Tibial nerve (tissue), 4 donors: ENCODE data around the gene IQGAP2. TPM values are rescaled to one million over a fixed set of nuclear protein-coding genes. Genes with fewer than 3 reads are reported as not detected.

Experiments used
- DNase-seq, 2 donors: peaks; one replicate each; pipeline ENCODE4 v3.0.0-alpha.2; 2019; ENCODE audit warnings: low spot score in 2 of 2
- H3K27ac ChIP-seq, 4 donors: fragments of 200-600 bp; sonication (generic) in 3 of 4; one replicate each; pipeline ENCODE4 v1.5.1; 2017 to 2019; ENCODE audit warnings: mild to moderate bottlenecking in 1 of 4
- H3K27me3 ChIP-seq, 2 donors: fragments of 200-600 bp; sonication (generic) in 1 of 2; one replicate each; pipeline versions ENCODE4 v1.5.1 to v1.6.0; 2017 to 2019
- H3K36me3 ChIP-seq, 3 donors: fragments of 200-600 bp; sonication (generic); one replicate each; pipeline ENCODE4 v1.5.1; 2018 to 2019
- H3K4me1 ChIP-seq, 4 donors: fragments of 200-600 bp; sonication (generic) in 3 of 4; one replicate each; pipeline ENCODE4 v1.5.1; 2017 to 2019
- H3K4me3 ChIP-seq, 4 donors: fragments of 200-600 bp; sonication (generic) in 3 of 4; one replicate each; pipeline ENCODE4 v1.5.1; 2017 to 2019; ENCODE audit warnings: mild to moderate bottlenecking in 1 of 4, moderate library complexity in 1 of 4
- H3K9me3 ChIP-seq, 4 donors: fragments of 200-600 bp; sonication (generic) in 3 of 4; one replicate each; pipeline ENCODE4 v1.5.1; 2017 to 2019
- CTCF ChIP-seq, 5 experiments: fragments of 200-600 bp in 3 of 5; fragments of 450-650 bp in 2 of 5; sonication (generic) in 3 of 5; IDR thresholded peaks; one replicate each; pipeline ENCODE4 v1.5.1; 2016 to 2019; ENCODE audit warnings: antibody characterized with exemption in 5 of 5, mild to moderate bottlenecking in 3 of 5, moderate library complexity in 2 of 5
- EP300 ChIP-seq, 2 donors: sonication (generic); formaldehyde crosslinking; IDR thresholded peaks; one replicate each; pipeline ENCODE4 v1.6.1; 2017; ENCODE audit warnings: antibody characterized with exemption in 2 of 2, mild to moderate bottlenecking in 1 of 2
- POLR2A ChIP-seq, 2 donors: fragments of 450-650 bp; IDR thresholded peaks; one replicate each; pipeline ENCODE4 v1.6.1; 2017; ENCODE audit warnings: antibody characterized with exemption in 2 of 2, mild to moderate bottlenecking in 2 of 2, moderate library complexity in 2 of 2
- WGBS, 2 donors: methylation state at CpG; one replicate each; pipeline ENCODE4 v1.1.5; 2018; 5-methylcytosine and 5-hydroxymethylcytosine counted together
- total RNA-seq, 4 donors: library from RNA; depleted of rRNA; stranded (reverse); fragments of >200 nt; gene quantifications; one replicate each; pipeline ENCODE4 v1.1.0, GENCODE V29; 2016

The IQGAP2 gene
- total RNA-seq, 4 donors from 2014 or later = 42.8 to 58.2 (median 52.3) TPM

- DNase-seq = no peak
- no peaks in the 10 kb centered on the region for H3K27me3 ChIP-seq
- H3K4me1 ChIP-seq = peaks cover 0 to 30% (median 0%) of the 10 kb centered on the region in 4 donors
- TF ChIP-seq CTCF (IDR thresholded peaks at IDR 0.05) = no peak
- TF ChIP-seq POLR2A (IDR thresholded peaks at IDR 0.05) = no peak
- TF ChIP-seq EP300 (IDR thresholded peaks at IDR 0.05) = no peak
- no peak overlapping the region for H3K27ac ChIP-seq
- H3K9me3 ChIP-seq = peaks cover 0 to 16% (median 2%) of the 10 kb centered on the region in 4 donors
- no peak overlapping the region for H3K4me3 ChIP-seq
- H3K36me3 ChIP-seq = no peaks in the 10 kb centered on the region
Measured at GRCh38 chr5:76439929-76440328, 36.8 kb downstream of the IQGAP2 start.

GRCh38 chr5:76441101-76441500 is 38.0 kb downstream of the IQGAP2 start:
- peak overlapping the region in 1 of 4 donors; percentile 75 for H3K27ac ChIP-seq
- no peaks in the 10 kb centered on the region for H3K27me3 ChIP-seq
- peaks cover 0 to 30% (median 0%) of the 10 kb centered on the region in 4 donors for H3K4me1 ChIP-seq
- no peaks in the 10 kb centered on the region for H3K36me3 ChIP-seq
- TF ChIP-seq EP300 (IDR thresholded peaks at IDR 0.05) = no peak
- no peak overlapping the region for H3K4me3 ChIP-seq
- DNase-seq = no peak
- WGBS, 2 donors = 77 to 83% methylated on average over 6 of the region's 6 CpGs
- peaks cover 0 to 16% (median 2%) of the 10 kb centered on the region in 4 donors for H3K9me3 ChIP-seq

- DNase-seq = no peak
- peak overlapping the region in 3 of 4 donors; percentile 45 to 75 (median 52) for H3K27ac ChIP-seq
- TF ChIP-seq EP300 (IDR thresholded peaks at IDR 0.05) (no peak), CTCF (IDR thresholded peaks at IDR 0.05) (no peak), POLR2A (IDR thresholded peaks at IDR 0.05) (no peak)
- H3K9me3 ChIP-seq = peaks cover 0 to 10% (median 2%) of the 10 kb centered on the region in 4 donors
- H3K4me3 ChIP-seq = no peak overlapping the region
- H3K27me3 ChIP-seq = no peaks in the 10 kb centered on the region
- H3K4me1 ChIP-seq = peaks cover 0 to 32% (median 0%) of the 10 kb centered on the region in 4 donors
- no peaks in the 10 kb centered on the region for H3K36me3 ChIP-seq
- 67 to 72% methylated on average over 6 of the region's 6 CpGs for WGBS, 2 donors
Measured at GRCh38 chr5:76441890-76442673, 39.0 kb downstream of the IQGAP2 start.

- H3K4me3 ChIP-seq = no peak overlapping the region
- no peak for DNase-seq
- peak overlapping the region; percentile 10 to 75 (median 32) for H3K27ac ChIP-seq
- no peaks in the 10 kb centered on the region for H3K36me3 ChIP-seq
- 26 to 27% methylated on average over 4 of the region's 4 CpGs for WGBS, 2 donors
- TF ChIP-seq CTCF (IDR thresholded peaks at IDR 0.05) (no peak), EP300 (IDR thresholded peaks at IDR 0.05) (peak in 1 of 2 donors; percentile 70)
- H3K4me1 ChIP-seq = peaks cover 0 to 34% (median 0%) of the 10 kb centered on the region in 4 donors
- H3K27me3 ChIP-seq = no peaks in the 10 kb centered on the region
- H3K9me3 ChIP-seq = peaks cover 0 to 4% (median 2%) of the 10 kb centered on the region in 4 donors
Measured at GRCh38 chr5:76443066-76443800, 40.1 kb downstream of the IQGAP2 start.

- WGBS, 2 donors = 76 to 92% methylated on average over 4 of the region's 4 CpGs
- TF ChIP-seq POLR2A (IDR thresholded peaks at IDR 0.05) (no peak), EP300 (IDR thresholded peaks at IDR 0.05) (no peak), CTCF (IDR thresholded peaks at IDR 0.05) (no peak)
- H3K36me3 ChIP-seq = no peaks in the 10 kb centered on the region
- DNase-seq = no peak
- H3K27ac ChIP-seq = peak overlapping the region in 2 of 4 donors; percentile 45 to 75
- peaks cover 0 to 3% (median 0%) of the 10 kb centered on the region in 4 donors for H3K9me3 ChIP-seq
- no peak overlapping the region for H3K4me3 ChIP-seq
- peaks cover 0 to 37% (median 6%) of the 10 kb centered on the region in 4 donors for H3K4me1 ChIP-seq
- H3K27me3 ChIP-seq = no peaks in the 10 kb centered on the region
Measured at GRCh38 chr5:76445063-76445462, 42.0 kb downstream of the IQGAP2 start.
